HepG2 (cell line): ENCODE data around the gene ARHGAP19. TPM values are rescaled to one million over a fixed set of nuclear protein-coding genes. Genes with fewer than 3 reads are reported as not detected.

Experiments used
- ATAC-seq: fragments of 200-7000 bp; cut with Tn5 transposase; 3 replicates; pipeline ENCODE4 v1.9.1; 2020; ENCODE audit warnings: mild to moderate bottlenecking, moderate library complexity
- BruUV-seq: library from RNA; stranded (reverse); fragments of 400-500 nt; replicated peaks from 2 replicates; lab custom pipeline; 2021; lab: Mats Ljungman, UMichigan
- CTCF ChIA-PET: fragments of 300-600 bp; formaldehyde crosslinking; extraction: SDS; loops from one replicate; lab custom pipeline; 2021; ENCODE audit warnings: low total read pairs, inconsistent platforms, low intra/inter-chr PET ratio; lab: Yijun Ruan, JAX
- POLR2A ChIA-PET: fragments of 350-600 bp; sonication (Branson Sonifier 250); formaldehyde crosslinking; loops from one replicate; lab custom pipeline; 2020; ENCODE audit warnings: antibody characterized with exemption, inconsistent platforms; lab: Yijun Ruan, JAX
- DNase-seq: peaks from one replicate; pipeline ENCODE4 v3.0.0-alpha.2; 2015; ENCODE audit warnings: low spot score
- FAIRE-seq: peaks from 3 replicates; lab custom pipeline; 2011; peaks lifted over from hg19 to GRCh38; lab: Jason Lieb, UNC
- H2AFZ ChIP-seq: one replicate; pipeline ENCODE4 v1.6.1; 2011; ENCODE audit warnings: low read length, inconsistent platforms
- H3K27ac ChIP-seq: fragments of 300-600 bp; 3 replicates; pipeline ENCODE4 v1.8.0; 2011; ENCODE audit warnings: mixed run types, mild to moderate bottlenecking, mixed read lengths, low read length, inconsistent platforms; ENCODE audit not compliant: insufficient read depth; ENCODE audit errors: extremely low read length
- H3K27me3 ChIP-seq, 2 experiments: fragments of 200-600 bp in 1 of 2; 2 replicates in 1 of 2; 3 replicates in 1 of 2; pipeline versions ENCODE4 v1.6.0 to v1.8.0; 2011; ENCODE audit warnings: low read length in 2 of 2, mild to moderate bottlenecking in 2 of 2, moderate library complexity in 2 of 2, inconsistent platforms in 1 of 2; ENCODE audit not compliant: insufficient read depth in 2 of 2, control insufficient read depth in 1 of 2
- H3K36me3 ChIP-seq, 2 experiments: fragments of 200-600 bp in 1 of 2; replicated peaks in 1 of 2; 2 replicates in 1 of 2; 3 replicates in 1 of 2; pipeline versions ENCODE4 v1.5.1 to v1.8.0; 2011; ENCODE audit warnings: low read length in 2 of 2, inconsistent platforms in 1 of 2; ENCODE audit not compliant: insufficient read depth in 2 of 2, control insufficient read depth in 1 of 2
- H3K4me1 ChIP-seq: 2 replicates; pipeline ENCODE4 v1.5.1; 2012; ENCODE audit warnings: low read length, inconsistent platforms; ENCODE audit not compliant: insufficient read depth
- H3K4me2 ChIP-seq: 2 replicates; pipeline ENCODE4 v1.6.0; 2011; ENCODE audit warnings: low read depth, low read length, inconsistent platforms
- H3K4me3 ChIP-seq, 3 experiments: fragments of 200-600 bp in 1 of 3; sonication (generic), shearing (Covaris generic) in 1 of 3; replicated peaks in 1 of 3; 2 replicates each; pipeline ENCODE4 v1.5.1; 2011 to 2016; ENCODE audit warnings: low read length in 3 of 3, inconsistent platforms in 2 of 3, low read depth in 2 of 3, mild to moderate bottlenecking in 2 of 3, control low read depth in 1 of 3, mixed read lengths in 1 of 3; ENCODE audit not compliant: insufficient read depth in 1 of 3
- H3K79me2 ChIP-seq: one replicate; pipeline ENCODE4 v1.6.1; 2011; ENCODE audit warnings: low read length, inconsistent platforms; ENCODE audit not compliant: insufficient read depth
- H3K9ac ChIP-seq: 2 replicates; pipeline ENCODE4 v1.6.0; 2011; ENCODE audit warnings: mild to moderate bottlenecking, low read depth, low read length, inconsistent platforms; ENCODE audit not compliant: insufficient read depth
- H3K9me3 ChIP-seq: 2 replicates; pipeline ENCODE4 v1.5.1; 2012; ENCODE audit warnings: mild to moderate bottlenecking, low read length
- H4K20me1 ChIP-seq: 2 replicates; pipeline ENCODE4 v1.6.0; 2011; ENCODE audit warnings: inconsistent platforms, mild to moderate bottlenecking, low read length, moderate library complexity; ENCODE audit not compliant: insufficient read depth
- ATRX ChIP-seq: sonication (generic); formaldehyde crosslinking; IDR thresholded peaks from 2 replicates; pipeline ENCODE4 v1.4.0; 2020; ENCODE audit warnings: missing genetic modification reagents, borderline replicate concordance
- HNF4A ChIP-seq: sonication (generic); formaldehyde crosslinking; IDR thresholded peaks from 2 replicates; pipeline ENCODE4 v1.4.0; 2020; ENCODE audit warnings: missing genetic modification reagents
- NONO ChIP-seq, 2 experiments: fragments of 450-650 bp in 1 of 2; sonication (generic) in 1 of 2; formaldehyde crosslinking in 1 of 2; IDR thresholded peaks in 1 of 2; conservative IDR thresholded peaks in 1 of 2; 2 replicates each; pipeline versions ENCODE4 v1.6.1 to v1.8.0; 2017 to 2022; ENCODE audit warnings: mild to moderate bottlenecking in 1 of 2, missing genetic modification reagents in 1 of 2, moderate library complexity in 1 of 2
- RBM22 ChIP-seq: fragments of 200-400 bp; formaldehyde crosslinking; optimal IDR thresholded peaks from 2 replicates; pipeline ENCODE3; 2017; ENCODE audit warnings: mild to moderate bottlenecking, low read length, moderate library complexity
- SRSF9 ChIP-seq: fragments of 200-400 bp; formaldehyde crosslinking; IDR thresholded peaks from 2 replicates; pipeline ENCODE4 v1.6.1; 2018; ENCODE audit warnings: borderline replicate concordance, mild to moderate bottlenecking, low read depth, low read length; ENCODE audit not compliant: insufficient read depth, poor library complexity, severe bottlenecking
- ZBED4 ChIP-seq: sonication (generic); formaldehyde crosslinking; IDR thresholded peaks from 2 replicates; pipeline ENCODE4 v1.4.0; 2020; ENCODE audit warnings: missing genetic modification reagents, borderline replicate concordance
- ZFP36L1 ChIP-seq: sonication (generic); formaldehyde crosslinking; IDR thresholded peaks from 2 replicates; pipeline ENCODE4 v1.8.0; 2022; ENCODE audit warnings: mild to moderate bottlenecking, missing genetic modification reagents, moderate library complexity
- WGBS: methylation state at CpG from one replicate; pipeline ENCODE4 v1.1.6; 2017; ENCODE audit warnings: low lambda C conversion rate; 5-methylcytosine and 5-hydroxymethylcytosine counted together
- in situ Hi-C: cut with HindIII; loops from 2 replicates; pipeline ENCODE4 v1.10.0; 2017; ENCODE audit warnings: low pct_unique_long_range_greater_than_20kb; ENCODE audit not compliant: extremely low pct_ligation_motif_present
- intact Hi-C: fragments of 100-400 bp; cut with micrococcal nuclease; formaldehyde crosslinking; loops from one replicate; pipeline ENCODE4 v1.10.0; 2022; ENCODE audit not compliant: unreplicated experiment
- polyA plus RNA-seq, 8 experiments: library from polyadenylated mRNA; depleted of rRNA in 3 of 8; stranded (reverse) in 7 of 8; unstranded in 1 of 8; fragments of >200 nt; fragmentation: Illumina TruSeq in 4 of 8; extraction: Trizol in 4 of 8; gene quantifications; 2 replicates each; pipeline versions ENCODE4 v1.2.1 to v1.2.3, GENCODE V29; 2011 to 2016; ENCODE audit warnings: low read depth in 4 of 8, missing spikeins in 1 of 8, mixed read lengths in 1 of 8; ENCODE audit not compliant: insufficient read depth in 1 of 8
- total RNA-seq, 5 experiments: library from RNA; depleted of rRNA; stranded (reverse); fragments of >200 nt; fragmentation: Illumina TruSeq; extraction: Trizol; gene quantifications; 2 replicates each; pipeline ENCODE4 v1.2.3, GENCODE V29; 2016; ENCODE audit warnings: low read depth in 1 of 5

The ARHGAP19 gene
- total and polyA plus RNA-seq, 2 of the 13 experiments (the other 11 are each of a cell fraction or from before 2014, with no cell fraction given): 7.6 to 10.0 TPM

GRCh38 chr10:97261183-97261582, 31.3 kb downstream of the ARHGAP19 start (continued):
- TF ChIP-seq ZBED4 (CRISPR knock-in tag) (no peak), ZFP36L1 (CRISPR knock-in tag) (no peak), NONO (IDR thresholded peaks at IDR 0.05) (no peak), NONO (CRISPR knock-in tag; conservative IDR thresholded peaks at IDR 0.05) (no peak), ATRX (CRISPR knock-in tag) (no peak)

GRCh38 chr10:97259119-97259518, 33.3 kb downstream of the ARHGAP19 start:
- FAIRE-seq: no peak
- Histone ChIP-seq H3K4me3 (no peak overlapping the region), H3K9ac (no peak overlapping the region), H3K27ac (no peak overlapping the region), H3K36me3 (peaks cover 0 to 8% of the 10 kb centered on the region in 2 experiments; a peak in 1 of 5 replicates), H3K79me2 (no peaks in the 10 kb centered on the region), H3K27me3 (no peaks in the 10 kb centered on the region), H3K4me2 (no peak overlapping the region), H4K20me1 (no peaks in the 10 kb centered on the region), H2AFZ (no peak overlapping the region), H3K4me1 (peaks cover 9% of the 10 kb centered on the region), H3K9me3 (no peaks in the 10 kb centered on the region)
- no peak for ATAC-seq
- no peak for DNase-seq
- BruUV-seq: no TSS peak
- CTCF ChIA-PET: no interaction called here
- POLR2A ChIA-PET: no interaction called here
- 94% methylated on average over 1 of the region's 1 CpG for WGBS
- intact Hi-C loops (no loop called here), in situ Hi-C loops (no loop called here)
- TF ChIP-seq HNF4A (CRISPR knock-in tag) (peak; percentile 16; the same call in 1 of the 2 replicates), RBM22 (no peak), SRSF9 (no peak)
